HG03469 (cell line): ENCODE data around the gene EIF5A2.

Experiments used
- ATAC-seq: cut with Tn5 transposase; IDR thresholded peaks from one replicate; pipeline ENCODE4 v1.9.1; 2021; ENCODE audit warnings: mild to moderate bottlenecking, moderate library complexity, moderate number of reproducible peaks; ENCODE audit not compliant: unreplicated experiment

Gene EIF5A2

GRCh38 chr3:170862618-170863374 is 45.6 kb downstream of the EIF5A2 start:
- ATAC-seq: no peak

GRCh38 chr3:170858599-170858998 is 49.8 kb downstream of the EIF5A2 start:
- ATAC-seq: no peak

- ATAC-seq: no peak
Measured at GRCh38 chr3:170852324-170852723, 56.1 kb downstream of the EIF5A2 start.

GRCh38 chr3:170848292-170848917 is 60.0 kb downstream of the EIF5A2 start:
- no peak for ATAC-seq

GRCh38 chr3:170844377-170844776 is 64.1 kb downstream of the EIF5A2 start:
- ATAC-seq: no peak

DNA sequence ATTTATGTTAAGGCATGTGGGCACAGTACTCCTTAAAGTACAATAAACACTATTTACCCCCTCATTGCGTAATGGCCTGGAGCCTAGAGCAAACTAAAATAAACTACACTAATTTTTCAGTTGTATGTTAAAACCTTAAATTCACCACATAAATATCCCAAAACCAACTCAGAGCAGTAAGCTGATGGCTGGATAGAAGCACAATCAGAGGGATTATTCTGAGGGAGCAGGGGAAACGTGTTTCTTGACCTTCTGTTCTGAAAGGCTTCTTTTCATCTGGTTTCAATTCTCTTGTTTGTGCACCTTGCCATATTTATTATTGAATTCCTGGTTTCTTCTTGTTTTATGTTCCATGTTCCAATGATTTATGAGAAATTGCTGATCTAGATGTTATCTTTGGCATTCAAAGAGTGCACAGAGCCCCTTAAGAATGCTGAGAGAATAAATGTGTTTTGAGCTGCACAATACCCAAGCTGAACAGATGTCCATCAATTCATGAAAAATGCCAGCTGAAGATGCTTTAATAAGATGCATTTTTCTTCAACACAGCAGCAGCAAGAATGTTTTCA is 68.1 kb downstream of the EIF5A2 start:
- no peak for ATAC-seq

DNA sequence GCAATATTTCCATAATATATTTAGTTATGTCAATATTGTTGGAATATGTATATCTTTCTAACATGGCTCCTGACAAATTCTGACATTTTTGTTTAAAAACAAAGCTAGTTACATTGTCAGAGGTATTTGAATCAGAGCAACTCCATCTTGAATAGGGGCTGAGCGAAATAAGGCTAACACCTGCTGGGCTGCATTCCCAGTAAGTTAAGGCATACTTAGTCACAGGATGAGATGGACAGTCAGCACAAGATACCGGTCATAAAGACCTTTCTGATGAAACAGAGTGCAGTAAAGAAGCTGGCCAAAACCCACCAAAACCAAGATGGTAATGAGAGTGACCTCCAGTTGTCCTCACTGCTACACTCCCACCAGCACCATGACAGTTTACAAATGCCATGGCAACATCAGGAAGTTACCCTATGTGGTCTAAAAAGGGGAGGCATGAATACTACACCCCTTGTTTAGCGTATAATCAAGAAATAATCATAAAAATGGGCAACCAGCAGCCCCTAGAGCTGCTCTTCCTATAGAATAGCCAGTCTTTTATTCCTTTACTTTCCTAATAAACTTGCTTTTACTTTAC is 68.8 kb downstream of the EIF5A2 start:
- no peak for ATAC-seq
